ENCODE data around the gene TMEM125.

The TMEM125 gene

DNA sequence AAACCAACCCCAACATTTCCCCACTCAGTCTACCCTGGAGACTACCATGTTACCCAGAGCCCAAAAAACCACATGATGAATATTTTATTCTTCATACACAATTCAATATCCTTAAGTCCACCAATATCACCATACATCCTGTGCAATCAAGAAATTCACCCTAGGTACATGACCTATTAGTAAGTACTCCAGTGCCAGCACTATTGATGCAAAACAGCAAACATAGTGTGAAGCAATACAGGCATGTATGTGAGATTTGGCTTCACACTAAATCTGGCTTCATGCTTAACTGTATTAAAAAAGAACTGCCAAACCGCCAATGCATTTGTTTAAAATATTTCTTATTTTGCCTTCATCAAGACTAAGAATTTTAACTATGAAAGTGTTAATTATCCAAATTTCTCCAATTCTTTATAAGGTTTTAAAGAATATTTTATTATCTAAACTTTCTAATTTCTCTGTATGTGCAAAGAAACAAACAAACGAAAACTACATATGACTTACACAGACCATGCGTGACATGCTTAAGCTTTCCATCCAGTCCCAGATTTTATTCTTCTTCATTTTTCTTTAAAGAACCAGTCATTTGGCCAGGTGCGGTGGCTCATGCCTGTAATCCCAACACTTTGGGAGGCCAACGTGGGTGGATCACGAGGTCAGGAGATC lies 22.4 kb upstream of the TMEM125 start:
- no peak for DNase-seq (ENCODE audit: low read depth)

DNA sequence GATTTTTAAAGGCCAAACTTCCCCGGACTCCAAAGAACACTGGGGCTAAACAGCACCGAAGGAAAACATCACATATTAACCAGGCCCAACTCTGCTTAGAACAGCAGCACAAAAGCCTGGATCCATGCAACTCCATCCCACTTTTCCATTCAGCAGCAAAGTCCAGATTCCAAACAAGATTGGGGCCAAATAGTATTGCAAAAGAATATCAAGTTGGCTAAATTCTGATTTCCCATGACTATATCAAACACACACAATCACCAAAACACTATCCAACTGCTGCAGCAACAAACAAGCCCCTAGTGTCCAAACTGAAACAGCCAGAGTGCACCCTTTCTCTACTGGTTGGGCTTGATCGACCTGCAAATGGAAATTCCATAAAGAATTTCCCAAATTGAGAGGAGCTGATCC lies 19.4 kb upstream of the TMEM125 start:
- no peak for DNase-seq (ENCODE audit: low read depth)

DNA sequence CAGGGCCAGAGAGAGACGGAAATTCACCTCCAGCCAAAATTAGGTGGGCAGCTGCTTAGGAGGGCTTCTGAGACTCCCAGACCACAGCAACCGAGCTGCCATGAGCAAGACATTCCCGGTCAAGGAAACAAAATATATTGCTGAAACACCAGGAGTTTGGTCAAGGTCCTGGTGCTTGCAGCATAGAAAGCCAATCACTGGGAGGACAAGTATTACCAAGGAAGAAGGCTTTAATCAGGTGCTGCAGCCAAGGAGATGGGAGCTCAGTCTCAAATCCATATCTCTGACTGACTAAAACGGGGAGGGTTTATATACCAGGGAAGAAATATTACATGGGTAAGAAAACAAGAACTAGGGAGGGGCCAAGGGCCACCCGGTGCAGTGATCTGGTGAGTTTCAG lies 18.8 kb upstream of the TMEM125 start:
- DNase-seq (ENCODE audit: low read depth): no peak

DNA sequence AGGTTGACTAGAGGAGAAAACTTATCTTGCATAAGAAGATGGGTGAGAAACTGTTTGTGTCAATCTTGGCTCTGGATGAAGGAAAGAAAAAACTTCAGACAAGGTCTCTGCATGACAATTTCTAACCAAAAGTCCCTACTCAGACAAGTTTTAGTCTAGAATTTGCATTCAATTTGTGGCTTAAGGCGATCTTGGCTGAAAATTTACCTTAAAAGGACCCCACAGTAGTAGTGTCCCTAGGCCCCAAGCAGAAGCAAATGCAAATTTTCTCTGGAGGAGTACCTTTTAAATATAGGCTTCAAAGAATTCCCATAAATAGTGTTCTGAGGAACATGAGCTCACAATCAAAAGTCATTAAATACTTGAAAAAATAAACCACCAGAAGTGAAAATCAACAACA lies 17.6 kb upstream of the TMEM125 start:
- no peak for DNase-seq (ENCODE audit: low read depth)

DNA sequence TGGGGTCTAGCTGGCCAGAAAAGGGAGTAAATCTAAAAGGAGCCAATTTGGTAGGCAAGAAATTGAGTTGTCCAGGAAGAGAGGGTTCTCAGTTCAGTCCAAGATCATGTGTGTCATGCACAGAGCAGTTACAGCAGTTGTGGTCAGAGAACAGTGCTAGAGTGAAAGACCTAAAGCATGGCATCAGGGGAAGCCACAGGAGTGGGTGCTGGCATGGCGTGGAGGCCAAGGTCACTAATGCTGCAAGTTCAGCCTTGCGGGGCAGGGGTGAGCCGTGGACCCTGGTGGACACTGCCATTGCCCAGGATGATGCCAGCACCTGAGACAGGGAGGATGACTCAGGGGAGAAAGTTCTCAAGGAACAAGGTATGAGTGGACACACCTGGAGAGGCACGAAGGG lies 16.6 kb upstream of the TMEM125 start:
- no peak for DNase-seq (ENCODE audit: low read depth)

DNA sequence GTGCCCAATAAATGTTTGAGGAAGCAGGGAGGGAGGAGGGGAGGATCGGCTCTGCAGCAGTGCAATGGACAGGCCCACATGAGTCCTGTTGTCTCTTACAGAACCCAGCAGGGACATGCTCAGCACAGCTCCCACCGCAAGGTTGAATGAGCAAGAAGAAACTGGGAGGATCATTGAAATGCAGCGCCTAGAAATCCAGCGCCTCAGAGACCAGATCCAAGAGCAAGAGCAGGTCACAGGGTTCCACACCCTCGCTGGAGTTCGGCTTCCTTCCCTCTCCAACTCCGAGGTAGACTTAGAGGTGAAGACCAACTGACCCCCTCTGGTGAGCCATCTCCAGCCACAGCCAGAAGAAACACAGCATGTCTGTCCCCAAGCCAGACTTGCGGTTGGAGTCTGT lies 15.9 kb upstream of the TMEM125 start:
- DNase-seq (ENCODE audit: low read depth): no peak

DNA sequence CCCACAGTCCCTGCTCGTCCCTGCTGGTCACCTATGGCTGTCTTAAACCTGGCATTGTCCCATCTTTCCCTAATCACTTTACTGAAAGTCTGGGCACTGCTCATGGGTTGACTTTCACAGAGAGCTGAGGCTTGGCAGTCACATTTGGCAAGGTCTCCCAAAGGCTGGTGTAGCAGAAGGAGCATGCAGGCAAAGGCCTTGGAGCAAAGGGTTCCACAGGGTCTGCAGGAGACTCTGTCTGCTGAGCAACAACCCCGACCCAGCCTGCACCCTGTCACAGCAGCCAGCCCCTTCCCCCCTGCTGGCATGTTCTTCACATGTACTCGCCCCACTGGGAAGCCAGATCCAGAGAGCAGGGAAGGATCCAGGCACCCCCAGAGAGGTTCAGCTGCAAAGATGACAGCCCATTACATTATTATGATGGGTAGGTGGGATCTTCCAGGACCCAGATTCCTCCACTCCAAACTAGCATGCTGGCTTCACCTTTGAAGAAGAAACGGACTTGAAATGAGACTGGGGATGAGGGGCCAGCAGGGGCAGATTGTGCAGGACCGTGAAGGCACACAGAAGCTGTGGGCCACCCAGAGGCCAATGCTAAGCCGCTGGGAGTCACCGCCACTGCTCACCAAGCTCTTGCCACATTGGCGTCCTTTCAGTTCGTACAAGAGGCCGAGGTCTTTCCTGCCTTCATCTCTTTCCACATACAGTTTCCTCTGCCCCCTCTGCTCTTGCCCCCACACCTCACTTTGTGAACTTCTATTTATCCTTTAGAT lies 14.2 kb upstream of the TMEM125 start:
- no peak for DNase-seq (ENCODE audit: low read depth)

DNA sequence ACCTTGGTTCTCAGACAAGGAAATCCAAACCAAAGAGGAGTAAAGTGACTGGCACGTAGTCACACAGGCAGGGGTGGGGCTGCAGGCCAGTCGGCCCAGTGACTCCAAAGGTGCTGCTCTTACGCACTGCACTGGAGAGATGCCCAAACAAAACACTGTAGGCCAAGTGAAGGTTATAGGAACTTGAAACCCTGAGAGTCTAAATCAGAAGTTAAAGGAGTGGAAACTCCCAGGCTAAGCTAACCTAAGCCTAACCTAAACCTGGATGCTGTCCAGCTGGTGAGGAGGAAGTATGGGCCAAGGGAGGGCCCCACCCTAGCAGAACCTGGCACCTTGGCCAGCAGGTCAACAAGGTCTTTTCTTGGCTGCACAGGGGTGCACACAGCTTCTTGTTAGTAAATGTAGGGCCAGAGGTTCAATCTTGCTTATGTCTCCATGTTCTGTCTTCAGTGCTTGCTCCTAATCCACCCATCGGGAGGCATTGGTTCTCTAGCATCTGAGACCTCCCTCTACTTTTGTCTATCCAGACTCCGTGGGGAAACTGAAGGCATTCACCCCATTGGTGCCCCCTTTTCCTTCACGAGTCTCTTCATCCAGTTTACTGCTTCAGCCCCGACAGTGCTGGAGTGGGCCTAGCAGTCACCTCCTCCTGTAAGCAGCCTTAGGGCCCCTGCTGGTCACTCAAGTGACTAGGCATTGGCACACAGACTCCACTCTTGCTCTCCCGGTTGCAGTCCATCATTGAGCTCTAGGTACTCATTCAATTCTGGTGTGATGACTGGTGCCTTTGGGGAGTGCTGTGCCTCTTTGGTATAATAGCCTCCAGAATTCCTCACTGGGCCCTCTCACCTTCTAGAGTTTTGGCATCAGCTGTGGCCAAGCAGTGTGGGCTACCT lies 12.9 kb upstream of the TMEM125 start:
- no peak for DNase-seq (ENCODE audit: low read depth)

DNA sequence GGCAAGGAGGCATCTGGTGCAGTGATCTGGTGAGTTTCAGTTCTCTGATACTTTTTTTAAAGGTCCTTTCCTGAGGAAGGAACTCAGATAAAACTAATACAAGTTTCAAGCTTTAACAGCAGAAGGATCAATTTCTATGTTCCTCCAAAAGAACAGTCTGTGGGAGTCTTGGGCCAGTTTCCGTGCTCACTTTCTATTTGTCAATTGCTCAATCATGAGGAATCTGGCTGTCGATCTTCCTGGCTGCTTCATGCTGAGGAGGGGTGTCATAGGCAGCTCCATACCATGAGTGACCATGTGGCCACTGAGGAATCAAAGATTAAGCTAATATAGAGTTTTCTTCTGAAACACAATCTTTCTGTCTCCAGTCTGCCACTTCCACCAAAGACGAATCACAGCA lies 11.4 kb upstream of the TMEM125 start:
- no peak for DNase-seq (ENCODE audit: low read depth)

DNA sequence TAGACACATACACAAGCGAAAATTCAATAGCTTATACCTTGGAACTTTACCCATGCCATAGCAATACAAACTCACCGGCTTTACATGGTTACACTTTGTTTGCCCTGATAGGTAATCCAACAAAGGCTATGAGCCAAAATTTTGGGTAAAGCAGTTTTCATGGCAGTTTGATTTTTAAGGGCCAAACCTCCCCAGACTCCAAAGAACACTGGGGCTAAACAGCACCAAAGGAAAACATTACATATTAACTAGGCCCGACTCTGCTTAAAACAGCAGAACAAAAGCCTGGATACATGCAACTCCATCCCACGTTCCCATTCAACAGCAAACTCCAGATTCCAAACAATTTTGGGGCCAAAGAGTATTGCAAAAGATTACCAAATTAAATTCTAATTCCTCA lies 4.4 kb upstream of the TMEM125 start:
- no peak for DNase-seq (ENCODE audit: low read depth)

DNA sequence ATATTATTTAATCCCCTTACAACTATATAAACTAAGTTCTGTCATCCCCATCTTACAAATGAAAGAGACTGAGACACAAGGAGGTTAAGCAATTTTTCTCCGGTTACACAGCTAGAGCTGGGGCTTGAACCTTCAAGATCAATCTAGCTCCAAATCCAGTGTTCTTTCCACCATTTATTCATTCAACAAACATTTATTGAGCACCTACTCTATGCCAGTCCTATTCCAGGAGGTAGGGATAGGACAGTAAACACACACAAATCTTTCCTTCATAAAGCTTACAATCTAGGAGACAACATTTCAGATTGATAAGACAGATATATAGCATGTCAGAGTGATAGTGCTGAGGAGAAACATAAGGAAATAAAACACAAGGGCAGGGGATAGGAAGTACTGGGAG lies 2.9 kb upstream of the TMEM125 start:
- DNase-seq (ENCODE audit: low read depth): no peak

DNA sequence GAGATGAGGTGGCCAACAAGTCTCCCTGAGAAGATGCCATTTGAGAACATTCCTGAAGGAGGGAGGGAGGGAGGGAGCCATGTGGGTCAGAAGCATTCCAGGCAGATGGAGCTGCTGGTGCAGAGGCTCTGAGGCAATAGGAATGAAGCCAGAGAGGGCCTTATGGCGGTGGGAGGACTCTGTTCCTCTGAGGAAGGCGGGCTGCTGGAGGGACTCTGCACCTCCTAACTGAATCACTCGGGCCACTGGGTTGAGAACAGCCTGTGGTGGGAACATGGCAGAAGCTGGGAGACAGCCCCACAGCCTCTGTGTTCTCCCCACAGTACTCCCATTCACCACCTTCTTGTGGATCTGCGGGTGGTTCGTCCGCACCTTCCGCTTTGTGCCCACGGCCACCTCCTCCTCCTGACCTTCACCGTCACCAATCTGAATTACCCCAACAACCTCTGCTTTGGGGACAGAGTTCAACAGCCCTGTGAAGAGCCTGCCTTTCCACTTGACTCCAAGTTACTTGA lies 2.4 kb upstream of the TMEM125 start:
- DNase-seq (ENCODE audit: low read depth): no peak

DNA sequence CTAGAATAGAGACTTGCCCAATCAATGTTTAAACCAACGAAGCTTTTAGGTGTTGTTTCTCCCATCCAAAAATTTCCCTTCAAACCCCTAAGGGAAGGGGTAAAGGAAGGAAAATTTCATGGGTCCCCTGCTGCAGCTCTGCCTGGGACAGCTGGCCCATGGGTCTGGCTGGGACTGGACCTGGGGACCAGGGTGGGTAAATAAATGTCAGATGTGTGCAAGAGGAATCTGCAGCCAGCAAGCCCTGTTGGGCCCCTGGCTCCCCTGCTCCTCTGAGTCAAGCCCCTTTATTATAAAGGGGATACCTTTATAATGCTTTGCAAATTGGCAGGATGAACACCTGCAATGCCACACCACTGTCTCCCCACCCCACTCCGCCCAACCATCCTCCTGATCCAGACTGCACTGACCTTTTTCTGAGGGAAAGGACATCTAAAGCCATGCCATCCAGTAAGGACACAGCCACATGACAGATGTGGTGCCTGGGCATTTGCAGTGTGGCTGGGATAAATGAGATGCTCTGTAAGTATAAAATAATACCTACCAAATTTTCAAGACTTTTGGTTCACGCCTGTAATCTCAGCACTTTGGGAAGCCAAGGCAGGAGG lies 1.9 kb upstream of the TMEM125 start:
- no peak for DNase-seq (ENCODE audit: low read depth)

DNA sequence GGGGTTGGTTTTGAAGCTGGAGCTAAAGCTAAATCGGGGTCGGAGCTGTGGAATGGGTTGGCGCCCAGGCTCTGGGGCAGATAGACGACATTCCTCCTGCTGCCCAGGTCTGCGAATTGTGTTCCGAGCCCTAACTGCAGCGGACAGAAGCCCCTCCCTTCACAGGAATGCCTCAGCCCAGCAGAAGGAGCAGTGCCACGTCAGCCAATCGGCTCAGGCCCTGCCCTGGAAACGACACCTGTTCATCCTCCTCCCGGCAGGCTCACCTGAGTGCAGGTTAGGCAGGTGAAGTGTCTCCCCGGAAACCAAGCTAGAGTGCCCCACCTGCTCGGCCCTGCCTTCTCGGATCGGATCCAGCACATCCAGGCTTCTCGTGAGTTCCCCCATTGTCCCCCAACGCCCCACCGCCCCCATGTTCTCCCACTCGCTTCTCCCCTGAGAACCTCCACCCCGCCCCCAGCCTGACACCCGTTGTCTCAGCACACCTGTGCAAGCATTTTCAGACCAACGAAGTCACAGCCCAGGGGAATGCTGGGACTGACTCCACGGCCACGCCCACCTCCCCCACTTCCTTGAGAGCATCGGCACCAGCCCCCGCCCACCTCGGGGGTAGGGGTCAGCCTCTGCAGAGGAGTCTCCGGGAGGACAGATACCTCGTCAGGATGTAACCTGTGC lies 775 bp downstream of the TMEM125 start:
- DNase-seq (ENCODE audit: low read depth): no peak

DNA sequence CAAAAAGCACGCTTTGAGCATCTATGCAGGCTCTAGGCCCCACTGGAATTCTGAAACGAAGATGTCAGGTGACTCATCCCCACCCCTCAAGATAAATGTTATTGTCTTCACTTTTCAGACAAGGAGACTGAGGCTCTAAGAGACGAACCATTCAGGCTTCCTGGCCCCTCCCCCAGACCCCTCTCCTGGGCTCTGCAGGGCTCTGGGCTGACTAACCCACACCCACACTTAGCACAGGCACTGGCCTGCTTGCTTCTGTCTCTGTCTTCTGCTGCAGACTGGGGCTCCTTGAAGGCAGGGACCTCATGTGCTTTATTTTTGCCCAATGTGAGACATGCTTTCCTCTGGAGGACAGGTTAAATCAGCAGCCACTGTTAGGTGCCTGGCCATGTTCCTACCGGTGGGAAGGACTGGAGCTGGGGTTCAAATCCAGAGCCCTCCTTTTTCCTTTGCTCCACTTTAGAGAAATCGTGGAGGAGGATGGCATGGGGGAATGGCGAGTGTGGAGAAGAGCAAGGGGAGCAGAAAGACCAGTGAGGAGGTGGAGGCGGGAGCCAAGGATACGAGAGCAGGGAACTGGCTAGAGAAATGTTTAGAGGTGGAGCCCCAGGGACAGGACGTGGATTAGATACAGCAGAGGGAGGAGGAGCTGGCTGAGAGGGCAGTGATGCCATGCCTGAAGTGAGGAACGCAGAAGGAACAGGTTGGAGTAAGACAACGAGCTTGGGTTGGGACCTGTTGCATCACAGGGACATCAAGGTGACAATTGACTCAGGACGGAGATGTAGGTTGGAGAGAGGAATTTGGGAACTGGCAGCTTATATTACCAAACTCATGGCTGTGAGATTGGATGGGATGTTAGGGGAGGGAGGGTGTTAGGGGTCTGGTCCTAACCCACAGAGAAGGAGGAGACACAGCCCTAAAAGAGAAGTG lies 1.7 kb downstream of the TMEM125 start:
- DNase-seq (ENCODE audit: low read depth): no peak

DNA sequence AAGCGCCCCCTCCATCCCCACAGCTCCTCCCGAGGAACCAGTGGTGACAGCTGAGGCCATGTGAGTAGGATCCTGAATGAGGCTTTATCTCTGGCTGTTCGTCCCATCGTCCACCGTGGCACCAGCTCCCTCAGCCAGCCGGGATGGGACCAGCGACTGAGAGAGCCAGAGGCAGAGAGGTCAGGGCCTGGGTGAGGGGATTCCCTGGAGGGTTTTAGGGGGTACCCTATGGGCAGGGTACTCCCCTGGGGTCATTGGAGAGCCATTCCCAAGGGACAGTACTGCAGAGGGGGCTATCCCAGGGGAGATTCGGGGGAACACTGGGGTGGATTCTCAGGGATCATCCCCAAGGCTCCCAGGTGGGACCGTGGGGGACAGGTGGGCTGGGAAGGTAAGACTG lies 2.4 kb downstream of the TMEM125 start:
- DNase-seq (ENCODE audit: low read depth): no peak

DNA sequence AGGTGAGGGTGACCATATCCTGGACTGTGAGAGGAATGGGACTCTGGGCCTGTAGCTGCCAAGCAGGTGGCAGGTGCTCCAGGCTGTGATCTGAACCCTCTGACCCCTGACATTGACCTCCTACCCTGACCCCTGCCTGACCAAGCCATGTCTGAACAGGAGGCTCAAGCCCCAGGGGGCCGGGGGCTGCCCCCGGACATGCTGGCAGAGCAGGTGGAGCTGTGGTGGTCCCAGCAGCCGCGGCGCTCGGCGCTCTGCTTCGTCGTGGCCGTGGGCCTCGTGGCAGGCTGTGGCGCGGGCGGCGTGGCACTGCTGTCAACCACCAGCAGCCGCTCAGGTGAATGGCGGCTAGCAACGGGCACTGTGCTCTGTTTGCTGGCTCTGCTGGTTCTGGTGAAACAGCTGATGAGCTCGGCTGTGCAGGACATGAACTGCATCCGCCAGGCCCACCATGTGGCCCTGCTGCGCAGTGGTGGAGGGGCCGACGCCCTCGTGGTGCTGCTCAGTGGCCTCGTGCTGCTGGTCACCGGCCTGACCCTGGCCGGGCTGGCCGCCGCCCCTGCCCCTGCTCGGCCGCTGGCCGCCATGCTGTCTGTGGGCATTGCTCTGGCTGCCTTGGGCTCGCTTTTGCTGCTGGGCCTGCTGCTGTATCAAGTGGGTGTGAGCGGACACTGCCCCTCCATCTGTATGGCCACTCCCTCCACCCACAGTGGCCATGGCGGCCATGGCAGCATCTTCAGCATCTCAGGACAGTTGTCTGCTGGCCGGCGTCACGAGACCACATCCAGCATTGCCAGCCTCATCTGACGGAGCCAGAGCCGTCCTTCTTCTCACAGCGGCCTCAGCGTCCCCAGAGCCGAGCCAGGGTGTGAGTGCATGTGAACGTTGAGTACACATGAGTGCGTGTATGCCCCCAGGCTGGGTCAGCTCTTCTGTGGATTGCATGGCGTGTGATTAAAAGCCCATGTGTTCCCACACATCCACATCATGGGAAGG lies 3.1 kb downstream of the TMEM125 start:
- no peak for DNase-seq (ENCODE audit: low read depth)

DNA sequence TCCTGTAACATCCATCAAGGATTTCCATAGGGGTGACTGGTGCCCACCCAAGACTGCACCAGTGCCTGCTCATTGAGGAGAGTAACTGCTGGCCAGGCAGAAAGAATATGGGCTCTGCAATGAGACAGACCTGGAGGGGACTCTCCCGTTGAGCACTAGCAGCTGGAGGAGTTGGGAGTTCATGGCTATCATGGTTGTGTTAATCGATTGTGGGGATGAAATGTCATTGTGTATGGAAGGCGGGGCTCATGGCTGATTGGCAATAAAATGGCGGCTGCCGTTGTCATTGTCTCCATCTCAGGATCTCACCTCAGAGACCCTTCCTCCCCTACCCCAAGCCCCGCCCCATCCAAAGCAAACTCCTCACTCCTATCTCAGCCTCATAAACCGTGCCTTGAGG lies 3.9 kb downstream of the TMEM125 start:
- no peak for DNase-seq (ENCODE audit: low read depth)

DNA sequence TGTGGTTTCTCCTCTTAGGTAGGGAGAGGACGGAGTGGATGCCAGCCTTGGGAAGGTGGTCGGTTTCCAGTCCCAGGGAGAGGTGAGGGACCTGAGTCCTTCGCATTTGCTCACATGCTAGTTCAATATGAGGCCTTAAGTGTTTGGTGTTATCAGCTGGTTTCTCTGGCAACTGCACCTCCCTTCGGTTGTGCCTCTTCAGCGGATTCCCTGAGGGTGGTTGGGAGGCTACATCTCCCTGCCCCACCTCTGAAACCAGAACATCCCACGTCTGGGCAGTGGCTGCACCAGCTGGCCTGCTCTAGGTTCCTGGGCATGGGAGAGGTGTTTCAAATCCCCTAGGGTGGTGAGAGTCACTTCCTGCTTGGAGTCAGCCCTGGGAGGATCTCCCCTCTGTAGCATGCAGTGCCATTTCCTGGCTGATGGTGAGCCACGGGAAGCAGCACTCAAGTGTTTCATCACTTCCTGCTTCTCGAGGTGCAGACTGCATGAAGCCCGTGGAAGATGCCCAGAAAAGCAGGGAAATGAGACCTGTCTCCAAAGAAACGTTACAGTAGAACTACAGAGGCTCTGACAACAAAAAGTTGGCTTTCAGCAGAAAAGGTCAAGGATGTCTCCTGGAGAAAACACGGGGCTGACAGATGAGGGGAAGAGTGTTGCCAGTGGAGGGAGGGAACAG lies 4.5 kb downstream of the TMEM125 start:
- no peak for DNase-seq (ENCODE audit: low read depth)

Measured in activated gamma-delta T cell treated with anti-CD3 and anti-CD28 coated beads, Interleukin-2, amount 50 U/mL, for 16 hours (primary cell).